ENCODE measurements around the gene ABHD11.
"Not testable (repeated sequence)": the region's sequence is repeated elsewhere in the genome, so short reads cannot be mapped to it uniquely, and the experiment has no call there.

ABHD11 gene

GRCh38 chr7:73720443-73720842, 18.2 kb downstream of the ABHD11 start:
- not testable (repeated sequence) for FAIRE-seq; DNase-seq (ENCODE audit: insufficient read length, low spot score)

GRCh38 chr7:73719806-73720169, 18.8 kb downstream of the ABHD11 start:
- DNase-seq (ENCODE audit: insufficient read length, low spot score) (no peak), FAIRE-seq (no peak)

- FAIRE-seq (no peak), DNase-seq (ENCODE audit: insufficient read length, low spot score) (peak; percentile 96)
Observed at GRCh38 chr7:73718905-73719805, 19.4 kb downstream of the ABHD11 start, which contains the start of gene STX1A. STX1A (minus strand) TSS chr7:73719669; CDS start chr7:73719631, 38 bp downstream.

GRCh38 chr7:73718438-73718881, 20.1 kb downstream of the ABHD11 start:
- FAIRE-seq, result no peak
- no peak for DNase-seq (ENCODE audit: insufficient read length, low spot score)

GRCh38 chr7:73717991-73718405, 20.6 kb downstream of the ABHD11 start:
- FAIRE-seq (no peak), DNase-seq (ENCODE audit: insufficient read length, low spot score) (no peak)

- FAIRE-seq, result no peak
- no peak for DNase-seq (ENCODE audit: insufficient read length, low spot score)
Observed at GRCh38 chr7:73717025-73717807, 21.4 kb downstream of the ABHD11 start.

- DNase-seq (ENCODE audit: insufficient read length, low spot score) (no peak), FAIRE-seq (no peak)
Observed at GRCh38 chr7:73716318-73716890, 22.2 kb downstream of the ABHD11 start.

GRCh38 chr7:73715648-73716317, 22.8 kb downstream of the ABHD11 start:
- DNase-seq (ENCODE audit: insufficient read length, low spot score) (no peak), FAIRE-seq (no peak)

GRCh38 chr7:73713319-73713718, 25.3 kb downstream of the ABHD11 start:
- FAIRE-seq, result not testable (repeated sequence)

GRCh38 chr7:73712773-73713172, 25.8 kb downstream of the ABHD11 start:
- DNase-seq (ENCODE audit: insufficient read length, low spot score) (no peak), FAIRE-seq (no peak)

More at GRCh38 chr7:73713319-73713718, 25.3 kb downstream of the ABHD11 start:
- not testable (repeated sequence) for DNase-seq (ENCODE audit: insufficient read length, low spot score)

- FAIRE-seq (no peak), DNase-seq (ENCODE audit: insufficient read length, low spot score) (no peak)
Observed at GRCh38 chr7:73708961-73709549, 29.5 kb downstream of the ABHD11 start.

GRCh38 chr7:73707045-73707631, 31.5 kb downstream of the ABHD11 start:
- DNase-seq (ENCODE audit: insufficient read length, low spot score), result no peak
- no peak for FAIRE-seq

- DNase-seq (ENCODE audit: insufficient read length, low spot score), result no peak
- no peak for FAIRE-seq
Observed at GRCh38 chr7:73706126-73707044, 32.2 kb downstream of the ABHD11 start.

- no peak for FAIRE-seq
- DNase-seq (ENCODE audit: insufficient read length, low spot score), result no peak
Observed at GRCh38 chr7:73705551-73705920, 33.1 kb downstream of the ABHD11 start.

GRCh38 chr7:73704640-73705550, 33.7 kb downstream of the ABHD11 start:
- FAIRE-seq, result no peak
- no peak for DNase-seq (ENCODE audit: insufficient read length, low spot score)

GRCh38 chr7:73703757-73704639, 34.6 kb downstream of the ABHD11 start:
- no peak for FAIRE-seq
- DNase-seq (ENCODE audit: insufficient read length, low spot score), result no peak

GRCh38 chr7:73703225-73703624, 35.4 kb downstream of the ABHD11 start:
- FAIRE-seq (no peak), DNase-seq (ENCODE audit: insufficient read length, low spot score) (no peak)

All from GM19239 (cell line).